ENCODE measurements around the gene TAF3.

- TF ChIP-seq EZH2 (optimal IDR thresholded peaks at IDR 0.05; ENCODE audit: low read depth, low read length) = no peak
- no peak for TF ChIP-seq EZH2phosphoT487 (IDR thresholded peaks at IDR 0.05; ENCODE audit: low read length)
- TF ChIP-seq, protein P1, sequence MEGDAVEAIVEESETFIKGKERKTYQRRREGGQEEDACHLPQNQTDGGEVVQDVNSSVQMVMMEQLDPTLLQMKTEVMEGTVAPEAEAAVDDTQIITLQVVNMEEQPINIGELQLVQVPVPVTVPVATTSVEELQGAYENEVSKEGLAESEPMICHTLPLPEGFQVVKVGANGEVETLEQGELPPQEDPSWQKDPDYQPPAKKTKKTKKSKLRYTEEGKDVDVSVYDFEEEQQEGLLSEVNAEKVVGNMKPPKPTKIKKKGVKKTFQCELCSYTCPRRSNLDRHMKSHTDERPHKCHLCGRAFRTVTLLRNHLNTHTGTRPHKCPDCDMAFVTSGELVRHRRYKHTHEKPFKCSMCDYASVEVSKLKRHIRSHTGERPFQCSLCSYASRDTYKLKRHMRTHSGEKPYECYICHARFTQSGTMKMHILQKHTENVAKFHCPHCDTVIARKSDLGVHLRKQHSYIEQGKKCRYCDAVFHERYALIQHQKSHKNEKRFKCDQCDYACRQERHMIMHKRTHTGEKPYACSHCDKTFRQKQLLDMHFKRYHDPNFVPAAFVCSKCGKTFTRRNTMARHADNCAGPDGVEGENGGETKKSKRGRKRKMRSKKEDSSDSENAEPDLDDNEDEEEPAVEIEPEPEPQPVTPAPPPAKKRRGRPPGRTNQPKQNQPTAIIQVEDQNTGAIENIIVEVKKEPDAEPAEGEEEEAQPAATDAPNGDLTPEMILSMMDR (IDR thresholded peaks at IDR 0.05; ENCODE audit: low read length) = no peak
Measured at GRCh38 chr10:8039321-8039881, 221.1 kb downstream of the TAF3 start.
